Right atrium auricular region (tissue), 2 donors: Measurements from ENCODE around the gene RAB34. TPM values are rescaled to one million over a fixed set of nuclear protein-coding genes. Genes with fewer than 3 reads are reported as not detected.

ENCODE experiments used
- DNase-seq: peaks from one replicate; pipeline ENCODE4 v3.0.0-alpha.2; 2019; ENCODE audit warnings: low spot score
- H3K27ac ChIP-seq, 2 donors: fragments of 200-600 bp; sonication (generic); 1 replicate in 1 of 2; 2 replicates in 1 of 2; pipeline ENCODE4 v1.5.1; 2016 to 2019
- H3K27me3 ChIP-seq, 2 donors: fragments of 200-600 bp; sonication (generic); one replicate each; pipeline versions ENCODE4 v1.5.1 to v1.6.0; 2017 to 2019
- H3K36me3 ChIP-seq: fragments of 200-600 bp; sonication (generic); one replicate; pipeline ENCODE4 v1.5.1; 2016
- H3K4me1 ChIP-seq, 2 donors: fragments of 200-600 bp; sonication (generic); one replicate each; pipeline versions ENCODE4 v1.5.1 to v1.6.0; 2017 to 2019
- H3K4me3 ChIP-seq, 2 donors: fragments of 200-600 bp; sonication (generic); 1 replicate in 1 of 2; 2 replicates in 1 of 2; pipeline ENCODE4 v1.5.1; 2017 to 2019; ENCODE audit warnings: mild to moderate bottlenecking in 1 of 2, moderate library complexity in 1 of 2
- H3K9me3 ChIP-seq, 2 donors: fragments of 200-600 bp; sonication (generic); one replicate each; pipeline ENCODE4 v1.5.1; 2019
- CTCF ChIP-seq, 2 donors: fragments of 200-600 bp; sonication (generic); IDR thresholded peaks; one replicate each; pipeline ENCODE4 v1.5.1; 2019; ENCODE audit warnings: antibody characterized with exemption in 2 of 2
- total RNA-seq, 2 donors: library from RNA; depleted of rRNA; stranded (reverse); fragments of >200 nt; gene quantifications; one replicate each; pipeline ENCODE4 v1.1.0, GENCODE V29; 2016

RAB34 gene
- total RNA-seq, 2 donors from 2014 or later = 55.8 to 139 TPM

DNA sequence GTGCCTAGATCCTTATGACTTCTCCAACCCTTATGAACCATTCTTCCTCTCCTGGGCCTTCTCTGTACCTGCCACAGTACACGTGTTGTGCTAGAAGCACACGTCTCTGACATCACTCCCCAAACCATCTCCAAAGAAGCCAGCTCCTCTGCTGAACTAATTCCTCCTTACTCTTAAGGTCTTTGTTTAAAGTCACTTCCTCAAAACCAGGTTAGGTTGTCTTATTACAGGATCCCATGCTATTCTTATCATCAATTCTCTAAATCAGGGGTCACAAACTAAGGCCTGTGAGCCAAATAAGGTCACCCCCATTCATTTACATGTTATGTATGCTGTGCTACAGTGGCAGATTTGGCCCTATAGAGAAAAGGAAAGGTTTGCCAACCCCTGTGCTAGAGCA, 51.7 kb downstream of the RAB34 start:
- H3K27ac ChIP-seq = no peak overlapping the region
- H3K4me3 ChIP-seq = no peak overlapping the region
- H3K27me3 ChIP-seq = no peaks in the 10 kb centered on the region
- DNase-seq = no peak
- TF ChIP-seq CTCF (IDR thresholded peaks at IDR 0.05) = no peak
- H3K36me3 ChIP-seq = peaks cover 23% of the 10 kb centered on the region
- H3K4me1 ChIP-seq = peaks cover 0 to 24% of the 10 kb centered on the region in 2 donors
- no peaks in the 10 kb centered on the region for H3K9me3 ChIP-seq

Other genes starting within 250 kb of the RAB34 start
- gene SLC13A2, start 244.2 kb downstream of the RAB34 start, total RNA-seq = not detected
- not detected for gene FOXN1, start 211.5 kb downstream of the RAB34 start, total RNA-seq
- 10 to 100 TPM; 19.6 to 30.3 TPM for gene UNC119, start 165.2 kb downstream of the RAB34 start, total RNA-seq
- 10 to 100 TPM; 51.6 to 74.8 TPM for gene PIGS, start 146.3 kb downstream of the RAB34 start, total RNA-seq
- 100 to 1,000 TPM; 355 to 363 TPM for gene ALDOC, start 141.0 kb downstream of the RAB34 start, total RNA-seq
- gene SPAG5, start 118.8 kb downstream of the RAB34 start, total RNA-seq = 1 to 10 TPM in 1 of 2 donors, under 1 TPM in 1; 0.98 to 1.1 TPM
- gene RSKR, start 103.7 kb downstream of the RAB34 start, total RNA-seq = 1 to 10 TPM; 1.3 to 1.8 TPM
- gene BLTP2, start 72.7 kb downstream of the RAB34 start, total RNA-seq = 10 to 100 TPM; 62.5 to 70.3 TPM
- gene SDF2, start 56.0 kb downstream of the RAB34 start, total RNA-seq = 10 to 100 TPM; 23.0 to 32.5 TPM
- 10 to 100 TPM; 28.5 to 45.4 TPM for gene SUPT6H, start 55.7 kb downstream of the RAB34 start, total RNA-seq
- 1 to 10 TPM in 1 of 2 donors, under 1 TPM in 1; 0.94 to 1.4 TPM for gene PROCA1, start 6.0 kb downstream of the RAB34 start, total RNA-seq
- 100 to 1,000 TPM; 231 to 505 TPM for gene RPL23A, start 2.1 kb upstream of the RAB34 start, total RNA-seq
- 1 to 10 TPM in 1 of 2 donors, not detected in 1; 1.7 TPM for gene TLCD1, start 8.4 kb upstream of the RAB34 start, total RNA-seq
- 1 to 10 TPM; 1.0 to 1.1 TPM for gene NEK8, start 10.9 kb upstream of the RAB34 start, total RNA-seq
- gene TRAF4, start 26.1 kb upstream of the RAB34 start, total RNA-seq = 1 to 10 TPM; 3.3 to 6.7 TPM
- 10 to 100 TPM; 26.5 to 30.0 TPM for gene FAM222B, start 124.9 kb upstream of the RAB34 start, total RNA-seq
- gene ERAL1, start 137.1 kb upstream of the RAB34 start, total RNA-seq = 10 to 100 TPM; 32.0 to 51.4 TPM
- 10 to 100 TPM; 52.8 to 57.7 TPM for gene FLOT2, start 179.9 kb upstream of the RAB34 start, total RNA-seq
- gene DHRS13, start 185.2 kb upstream of the RAB34 start, total RNA-seq = 1 to 10 TPM; 2.5 to 3.9 TPM
- gene PHF12, start 233.7 kb upstream of the RAB34 start, total RNA-seq = 10 to 100 TPM; 19.6 to 35.7 TPM